ENCODE data around the gene RBMS1.

Gene RBMS1

DNA sequence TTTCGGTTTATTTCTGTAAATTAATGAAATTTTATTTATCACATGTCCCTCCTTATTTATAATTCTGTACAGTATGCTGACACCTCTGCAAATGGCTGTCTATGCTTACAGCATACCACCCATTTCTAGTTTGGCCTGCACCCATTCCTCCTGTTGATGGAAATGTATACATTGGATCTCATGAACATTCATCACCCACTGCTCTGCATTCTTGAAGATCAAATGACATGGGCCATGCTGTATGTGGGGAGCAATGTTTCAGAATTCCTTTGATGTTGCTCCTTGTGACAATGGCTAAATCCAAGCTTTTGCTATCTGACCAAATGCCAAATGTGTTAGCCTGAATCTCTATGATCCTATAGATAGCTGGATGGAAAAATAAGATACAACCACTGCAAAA is 238.2 kb downstream of the RBMS1 start:
- in situ Hi-C loops (cut with MboI; ENCODE audit: low pct_unique_long_range_greater_than_20kb, low sequenced_read_pairs, unreplicated experiment), result no loop called here
- DNase-seq (ENCODE audit: low spot score), result no peak
- TF ChIP-seq, protein P1, sequence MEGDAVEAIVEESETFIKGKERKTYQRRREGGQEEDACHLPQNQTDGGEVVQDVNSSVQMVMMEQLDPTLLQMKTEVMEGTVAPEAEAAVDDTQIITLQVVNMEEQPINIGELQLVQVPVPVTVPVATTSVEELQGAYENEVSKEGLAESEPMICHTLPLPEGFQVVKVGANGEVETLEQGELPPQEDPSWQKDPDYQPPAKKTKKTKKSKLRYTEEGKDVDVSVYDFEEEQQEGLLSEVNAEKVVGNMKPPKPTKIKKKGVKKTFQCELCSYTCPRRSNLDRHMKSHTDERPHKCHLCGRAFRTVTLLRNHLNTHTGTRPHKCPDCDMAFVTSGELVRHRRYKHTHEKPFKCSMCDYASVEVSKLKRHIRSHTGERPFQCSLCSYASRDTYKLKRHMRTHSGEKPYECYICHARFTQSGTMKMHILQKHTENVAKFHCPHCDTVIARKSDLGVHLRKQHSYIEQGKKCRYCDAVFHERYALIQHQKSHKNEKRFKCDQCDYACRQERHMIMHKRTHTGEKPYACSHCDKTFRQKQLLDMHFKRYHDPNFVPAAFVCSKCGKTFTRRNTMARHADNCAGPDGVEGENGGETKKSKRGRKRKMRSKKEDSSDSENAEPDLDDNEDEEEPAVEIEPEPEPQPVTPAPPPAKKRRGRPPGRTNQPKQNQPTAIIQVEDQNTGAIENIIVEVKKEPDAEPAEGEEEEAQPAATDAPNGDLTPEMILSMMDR (IDR thresholded peaks at IDR 0.05; ENCODE audit: extremely low read depth, insufficient read depth, missing control alignments), result no peak

DNA sequence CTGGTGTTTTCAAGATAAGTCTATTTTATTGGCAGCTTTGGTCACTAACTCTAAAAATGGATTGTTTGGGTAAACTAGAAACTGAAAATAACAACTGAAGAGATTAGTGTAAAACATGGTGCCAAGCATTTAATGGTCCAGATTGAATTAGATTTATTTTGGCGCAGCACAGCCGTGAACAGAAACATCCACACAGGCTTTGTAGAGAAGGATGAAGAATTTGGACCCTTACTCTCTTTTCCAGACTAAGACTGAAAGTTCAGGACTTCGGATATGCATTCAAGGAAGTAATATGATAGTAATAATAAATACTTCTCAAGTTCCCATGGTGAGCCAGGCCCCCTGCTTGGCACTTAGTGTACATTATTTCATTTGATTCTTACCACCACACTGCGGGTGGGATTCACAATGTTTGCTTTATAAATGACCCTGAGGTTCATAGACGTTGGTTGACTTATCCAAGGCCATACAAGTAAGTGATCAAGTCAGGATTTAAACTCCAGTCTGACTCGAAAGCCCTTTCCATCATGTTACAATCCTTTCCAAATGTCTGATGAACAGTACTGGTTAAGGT is 239.3 kb downstream of the RBMS1 start:
- in situ Hi-C loops (cut with MboI; ENCODE audit: low pct_unique_long_range_greater_than_20kb, low sequenced_read_pairs, unreplicated experiment), result no loop called here

DNA sequence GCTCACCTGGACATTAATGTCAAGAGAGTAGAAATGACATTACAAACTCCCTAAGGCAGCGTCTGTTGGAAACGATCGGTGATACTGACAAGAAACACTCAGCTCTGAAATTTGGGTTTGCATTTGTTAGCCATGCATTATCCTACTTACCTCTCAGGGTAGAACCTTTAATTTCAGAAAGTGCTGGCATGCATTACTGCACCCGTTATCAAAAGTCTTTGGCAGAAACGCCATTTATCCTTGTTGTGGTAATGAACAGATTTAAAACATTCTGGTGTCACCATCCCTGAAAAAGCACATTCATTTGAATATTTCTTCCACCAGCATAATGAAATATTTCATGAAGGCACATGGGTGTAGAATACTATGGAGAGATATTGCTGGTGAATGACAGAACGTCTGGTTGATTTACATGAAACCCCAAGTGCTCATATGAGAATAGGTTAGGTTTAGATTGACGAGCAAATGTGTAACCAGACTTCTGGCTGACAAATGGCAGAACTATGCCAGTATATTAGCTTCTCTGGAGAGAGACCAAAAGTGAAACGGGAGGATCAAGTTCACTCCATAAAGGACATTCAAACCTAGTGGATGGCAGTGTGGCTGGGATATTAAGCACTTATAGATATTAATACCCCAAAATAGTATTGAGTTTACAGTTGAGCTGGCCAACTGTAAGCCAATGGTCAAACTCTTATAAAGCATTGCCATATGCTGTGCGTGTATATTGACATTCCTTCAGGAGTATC is 240.0 kb downstream of the RBMS1 start:
- no peak for DNase-seq (ENCODE audit: low spot score)
- TF ChIP-seq, protein P1 (IDR thresholded peaks at IDR 0.05; ENCODE audit: extremely low read depth, insufficient read depth, missing control alignments), result no peak
- in situ Hi-C loops (cut with MboI; ENCODE audit: low pct_unique_long_range_greater_than_20kb, low sequenced_read_pairs, unreplicated experiment), result no loop called here

More for the DNA sequence above, 239.3 kb downstream of the RBMS1 start:
- DNase-seq (ENCODE audit: low spot score), result no peak
- TF ChIP-seq, protein P1 (IDR thresholded peaks at IDR 0.05; ENCODE audit: extremely low read depth, insufficient read depth, missing control alignments), result no peak

DNA sequence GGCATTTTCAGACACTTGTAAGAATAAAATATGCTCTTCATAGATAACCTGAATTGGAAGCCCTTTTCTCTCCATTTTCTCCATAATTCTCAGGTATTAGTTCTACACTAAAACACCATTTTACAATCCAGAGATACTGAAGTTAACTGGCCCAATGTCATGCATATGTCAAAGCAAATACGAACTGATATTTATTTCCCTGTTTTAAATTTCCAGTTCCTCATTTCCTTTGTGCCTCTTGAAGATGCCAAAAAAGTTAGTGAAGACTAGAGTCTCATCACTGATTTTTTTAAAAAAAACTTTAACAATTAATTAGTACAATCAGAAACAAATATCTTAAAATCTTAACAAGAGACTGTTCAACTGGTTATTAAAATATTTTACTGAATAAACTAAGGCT is 240.7 kb downstream of the RBMS1 start:
- in situ Hi-C loops (cut with MboI; ENCODE audit: low pct_unique_long_range_greater_than_20kb, low sequenced_read_pairs, unreplicated experiment), result no loop called here
- TF ChIP-seq, protein P1 (IDR thresholded peaks at IDR 0.05; ENCODE audit: extremely low read depth, insufficient read depth, missing control alignments), result no peak
- no peak for DNase-seq (ENCODE audit: low spot score)

DNA sequence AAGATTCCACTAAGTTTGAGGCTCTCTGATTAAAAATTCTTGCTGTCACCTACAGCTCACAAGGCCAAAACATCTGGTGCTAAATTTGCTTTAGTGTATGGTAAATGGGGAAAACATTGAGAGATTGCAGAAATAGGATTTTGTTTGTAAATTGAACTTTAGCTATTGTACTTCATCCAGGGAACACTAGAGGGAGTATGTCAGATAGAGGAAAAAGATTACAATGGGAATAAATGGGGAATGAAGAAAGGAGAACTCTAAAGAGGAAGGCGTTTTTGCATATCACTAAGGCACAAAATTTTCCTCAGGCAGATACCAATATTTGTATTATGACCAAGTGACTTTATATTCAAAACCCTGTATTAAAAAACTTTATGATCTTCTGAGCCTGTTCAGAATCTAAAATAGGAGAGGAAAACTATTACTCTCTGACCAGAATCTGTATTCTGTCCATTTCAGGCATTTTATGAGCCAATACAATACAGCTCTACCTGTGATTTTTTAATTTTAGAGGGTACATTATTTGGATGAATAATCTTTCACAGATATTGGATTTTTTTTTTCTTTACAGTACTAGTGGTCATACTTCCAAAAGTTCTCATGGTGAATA is 241.2 kb downstream of the RBMS1 start:
- DNase-seq (ENCODE audit: low spot score), result peak; percentile 22
- in situ Hi-C loops (cut with MboI; ENCODE audit: low pct_unique_long_range_greater_than_20kb, low sequenced_read_pairs, unreplicated experiment), result no loop called here
- TF ChIP-seq, protein P1 (IDR thresholded peaks at IDR 0.05; ENCODE audit: extremely low read depth, insufficient read depth, missing control alignments), result peak; percentile 59

DNA sequence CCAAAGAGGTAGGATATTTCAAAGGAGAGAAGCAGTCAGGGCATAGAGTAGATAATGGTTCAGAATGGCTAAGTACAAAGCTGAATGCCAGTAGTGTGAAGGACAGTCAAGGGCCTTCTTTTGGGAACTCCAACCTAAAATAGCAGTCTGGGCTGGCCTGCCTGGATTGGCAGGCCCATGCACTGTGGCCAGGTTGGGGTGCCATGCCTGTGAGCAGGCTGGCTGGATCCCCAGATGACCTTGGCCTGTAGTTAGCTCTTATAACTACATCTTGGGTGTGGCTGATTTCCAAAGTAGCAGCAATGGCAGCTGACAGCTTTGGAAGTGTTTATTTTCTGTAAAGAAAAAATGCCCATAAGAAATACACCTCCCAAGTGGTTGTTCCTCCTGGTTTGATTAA is 242.0 kb downstream of the RBMS1 start:
- no peak for DNase-seq (ENCODE audit: low spot score)
- TF ChIP-seq, protein P1 (IDR thresholded peaks at IDR 0.05; ENCODE audit: extremely low read depth, insufficient read depth, missing control alignments), result no peak
- in situ Hi-C loops (cut with MboI; ENCODE audit: low pct_unique_long_range_greater_than_20kb, low sequenced_read_pairs, unreplicated experiment), result no loop called here
